H9 (cell line): Measurements from ENCODE around the gene C10orf88. TPM values are rescaled to one million over a fixed set of nuclear protein-coding genes. Genes with fewer than 3 reads are reported as not detected.

Source experiments
- DNase-seq: peaks from one replicate; pipeline ENCODE4 v3.0.0-alpha.2; 2017
- H2AFZ ChIP-seq: one replicate; pipeline ENCODE4 v1.6.1; 2013; ENCODE audit warnings: mild to moderate bottlenecking, low read length, control low read depth, moderate library complexity
- H2AK5ac ChIP-seq: 2 replicates; pipeline ENCODE4 v1.6.1; 2013; ENCODE audit warnings: low read length, control low read depth, mixed read lengths; ENCODE audit not compliant: insufficient read length
- H2BK120ac ChIP-seq: one replicate; pipeline ENCODE4 v1.6.1; 2013; ENCODE audit warnings: low read depth, mild to moderate bottlenecking, low read length, control low read depth, inconsistent platforms; ENCODE audit not compliant: poor library complexity, severe bottlenecking
- H2BK12ac ChIP-seq: 2 replicates; pipeline ENCODE4 v1.6.1; 2013; ENCODE audit warnings: low read length, control low read depth, mixed read lengths, low read depth; ENCODE audit not compliant: insufficient read length
- H2BK15ac ChIP-seq: 2 replicates; pipeline ENCODE4 v1.6.1; 2013; ENCODE audit warnings: low read depth, low read length, control low read depth
- H2BK20ac ChIP-seq: one replicate; pipeline ENCODE4 v1.6.1; 2013; ENCODE audit warnings: low read depth, mild to moderate bottlenecking, low read length, control low read depth, inconsistent platforms; ENCODE audit not compliant: poor library complexity, severe bottlenecking
- H2BK5ac ChIP-seq: 2 replicates; pipeline ENCODE4 v1.6.1; 2013; ENCODE audit warnings: low read length, control low read depth, mixed read lengths; ENCODE audit not compliant: insufficient read length
- H3K14ac ChIP-seq: 2 replicates; pipeline ENCODE4 v1.6.1; 2013; ENCODE audit warnings: low read length, control low read depth; ENCODE audit not compliant: insufficient read depth
- H3K18ac ChIP-seq: 2 replicates; pipeline ENCODE4 v1.6.1; 2013; ENCODE audit warnings: low read depth, mild to moderate bottlenecking, mixed read lengths, low read length, control low read depth; ENCODE audit not compliant: insufficient read length
- H3K23ac ChIP-seq: 2 replicates; pipeline ENCODE4 v1.6.1; 2013; ENCODE audit warnings: low read length, control low read depth, mixed read lengths, low read depth; ENCODE audit not compliant: insufficient read length
- H3K23me2 ChIP-seq: 2 replicates; pipeline ENCODE4 v1.6.1; 2013; ENCODE audit warnings: low read depth, mild to moderate bottlenecking, mixed read lengths, low read length, control low read depth; ENCODE audit not compliant: insufficient read length, poor library complexity, severe bottlenecking
- H3K27ac ChIP-seq: 2 replicates; pipeline ENCODE4 v1.5.1; 2013; ENCODE audit warnings: low read length, control low read depth, mixed read lengths, low read depth; ENCODE audit not compliant: insufficient read length
- H3K27me3 ChIP-seq: 2 replicates; pipeline ENCODE4 v1.6.1; 2013; ENCODE audit warnings: low read length, control low read depth, inconsistent platforms; ENCODE audit not compliant: insufficient read depth
- H3K4ac ChIP-seq: 2 replicates; pipeline ENCODE4 v1.6.1; 2013; ENCODE audit warnings: low read depth, mild to moderate bottlenecking, control low read depth, inconsistent platforms, low read length, moderate library complexity
- H3K4me1 ChIP-seq: 2 replicates; pipeline ENCODE4 v1.6.1; 2013; ENCODE audit warnings: low read length, control low read depth, inconsistent platforms; ENCODE audit not compliant: insufficient read depth
- H3K4me2 ChIP-seq: 2 replicates; pipeline ENCODE4 v1.6.1; 2013; ENCODE audit warnings: low read length, control low read depth, mixed read lengths; ENCODE audit not compliant: insufficient read length, insufficient read depth
- H3K56ac ChIP-seq: 2 replicates; pipeline ENCODE4 v1.6.1; 2013; ENCODE audit warnings: low read depth, mild to moderate bottlenecking, mixed read lengths, low read length, control low read depth; ENCODE audit not compliant: insufficient read length
- H3K79me1 ChIP-seq: 2 replicates; pipeline ENCODE4 v1.6.1; 2013; ENCODE audit warnings: low read depth, mild to moderate bottlenecking, moderate library complexity, low read length, control low read depth, inconsistent platforms; ENCODE audit not compliant: insufficient read depth, poor library complexity, severe bottlenecking
- H3K79me2 ChIP-seq: 2 replicates; pipeline ENCODE4 v1.6.1; 2013; ENCODE audit warnings: low read length, control low read depth, inconsistent platforms; ENCODE audit not compliant: insufficient read depth
- H3K9ac ChIP-seq: 2 replicates; pipeline ENCODE4 v1.6.1; 2013; ENCODE audit warnings: low read length, control low read depth, mixed read lengths; ENCODE audit not compliant: insufficient read length; ENCODE audit errors: extremely low read depth
- H3K9me3 ChIP-seq: one replicate; pipeline ENCODE4 v1.6.1; 2013; ENCODE audit warnings: low read depth, low read length, inconsistent platforms; ENCODE audit not compliant: control insufficient read depth
- H3T11ph ChIP-seq: one replicate; pipeline ENCODE4 v1.6.1; 2013; ENCODE audit warnings: mild to moderate bottlenecking, low read length, control low read depth, inconsistent platforms
- H4K20me1 ChIP-seq: one replicate; pipeline ENCODE4 v1.6.1; 2013; ENCODE audit not compliant: control insufficient read depth, insufficient read length, insufficient read depth
- H4K5ac ChIP-seq: 2 replicates; pipeline ENCODE4 v1.6.1; 2013; ENCODE audit warnings: low read depth, mild to moderate bottlenecking, mixed read lengths, low read length, control low read depth; ENCODE audit not compliant: insufficient read length
- H4K8ac ChIP-seq: replicated peaks from 2 replicates; pipeline ENCODE4 v1.6.1; 2013; ENCODE audit warnings: low read length, control low read depth, mixed read lengths, low read depth; ENCODE audit not compliant: insufficient read length
- H4K91ac ChIP-seq: 2 replicates; pipeline ENCODE4 v1.6.1; 2013; ENCODE audit warnings: low read depth, mild to moderate bottlenecking, moderate library complexity, mixed read lengths, low read length, control low read depth; ENCODE audit not compliant: insufficient read length
- H3K27ac Mint-ChIP-seq, 3 experiments: 2 replicates in 2 of 3; 3 replicates in 1 of 3; pipeline ENCODE4 v1.8.0; 2020 to 2021; ENCODE audit warnings: mixed read lengths in 3 of 3, mild to moderate bottlenecking in 1 of 3, moderate library complexity in 1 of 3
- H3K27me3 Mint-ChIP-seq: 2 replicates; pipeline ENCODE4 v1.8.0; 2021; ENCODE audit warnings: low read depth, mild to moderate bottlenecking, moderate library complexity, mixed read lengths
- H3K36me3 Mint-ChIP-seq, 3 experiments: 2 replicates in 2 of 3; 3 replicates in 1 of 3; pipeline ENCODE4 v1.8.0; 2020 to 2021; ENCODE audit warnings: low read depth in 3 of 3, mixed read lengths in 3 of 3; ENCODE audit not compliant: insufficient read depth in 1 of 3
- H3K4me1 Mint-ChIP-seq, 2 experiments: 2 replicates each; pipeline ENCODE4 v1.8.0; 2020; ENCODE audit warnings: mixed read lengths in 2 of 2
- H3K4me3 Mint-ChIP-seq, 2 experiments: 2 replicates in 1 of 2; 3 replicates in 1 of 2; pipeline ENCODE4 v1.8.0; 2020 to 2021; ENCODE audit warnings: mild to moderate bottlenecking in 2 of 2, mixed read lengths in 2 of 2, moderate library complexity in 1 of 2
- H3K9me3 Mint-ChIP-seq, 2 experiments: 2 replicates in 1 of 2; 3 replicates in 1 of 2; pipeline ENCODE4 v1.8.0; 2020; ENCODE audit warnings: mild to moderate bottlenecking in 2 of 2, mixed read lengths in 2 of 2, moderate library complexity in 1 of 2
- WGBS: extraction: QIAGEN DNeasy Blood & Tissue Kit; methylation state at CpG from one replicate; pipeline ENCODE4 v1.1.7; 2013; ENCODE audit warnings: missing lambda C conversion rate, low lambda C conversion rate, mixed read lengths; ENCODE audit not compliant: insufficient read length; ENCODE audit errors: extremely low coverage; 5-methylcytosine and 5-hydroxymethylcytosine counted together
- total RNA-seq: library from RNA; stranded (reverse); gene quantifications from 2 replicates; pipeline ENCODE4 v1.2.1, GENCODE V29; 2021
- TF ChIP-seq, protein P1 (sequence below): fragments of 200-600 bp; sonication (generic); conservative IDR thresholded peaks from 3 replicates; pipeline ENCODE4 v1.8.0; 2021; ENCODE audit warnings: antibody characterized with exemption, mild to moderate bottlenecking

C10orf88 gene
- total RNA-seq, 1 experiment from 2014 or later, result 11.7 TPM

DNA sequence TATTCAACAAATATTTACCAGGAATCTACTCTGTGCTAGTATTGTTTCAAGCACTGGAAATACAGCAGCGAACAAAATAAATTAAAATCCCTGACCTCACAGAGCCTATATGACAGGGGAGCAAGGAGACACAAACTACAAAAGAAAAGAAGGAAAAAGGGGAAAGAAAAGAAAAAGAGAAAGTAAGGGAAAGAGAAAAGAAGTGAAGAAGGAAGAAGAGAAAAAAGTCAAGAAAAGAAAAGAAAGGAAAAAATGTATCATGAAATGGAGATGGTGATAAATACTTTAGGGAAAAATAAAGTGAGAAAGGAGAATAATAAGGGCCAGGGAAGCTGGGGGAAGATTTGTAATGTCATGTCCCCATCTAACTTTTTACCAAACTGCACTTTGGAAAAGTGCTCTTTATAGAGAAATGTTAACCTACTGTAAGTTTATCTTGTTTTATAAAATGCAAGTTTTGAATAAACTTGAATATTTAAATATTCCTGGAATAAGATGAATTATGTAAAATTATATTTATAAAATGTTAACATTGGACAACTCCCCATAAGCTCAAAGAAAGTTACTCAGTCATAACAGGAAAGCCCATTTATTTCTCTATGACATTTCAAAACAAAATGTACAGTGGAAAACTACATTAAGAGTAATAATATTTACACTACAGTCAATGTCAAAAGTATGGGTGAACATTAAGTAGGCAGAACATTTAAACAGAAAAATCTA, 14.7 kb downstream of the C10orf88 start:
- Mint-ChIP-seq H3K36me3 (peaks cover 17 to 29% (median 22%) of the 10 kb centered on the region in 3 experiments), H3K4me1 (no peaks in the 10 kb centered on the region), H3K9me3 (peaks cover 0 to 4% of the 10 kb centered on the region in 2 experiments; a peak in 2 of 5 replicates), H3K27me3 (no peaks in the 10 kb centered on the region), H3K4me3 (no peak overlapping the region), H3K27ac (peak overlapping the region in 1 of 3 experiments; percentile 13; a peak in 1 of 7 replicates)
- Histone ChIP-seq H3K23me2 (no peaks in the 10 kb centered on the region), H3K27ac (no peak overlapping the region), H2BK15ac (no peak overlapping the region), H3K79me2 (no peaks in the 10 kb centered on the region), H3K4me1 (no peaks in the 10 kb centered on the region), H4K5ac (no peak overlapping the region), H2AK5ac (no peak overlapping the region), H3K18ac (no peak overlapping the region), H3K56ac (no peak overlapping the region), H4K91ac (no peak overlapping the region), H2AFZ (no peak overlapping the region), H3K14ac (no peak overlapping the region), H3K4me2 (no peak overlapping the region), H3T11ph (no peak overlapping the region), H3K4ac (no peak overlapping the region), H4K8ac (no peak overlapping the region), H2BK5ac (no peak overlapping the region), H3K9ac (no peak overlapping the region), H3K27me3 (no peaks in the 10 kb centered on the region), H3K79me1 (no peaks in the 10 kb centered on the region), H2BK12ac (no peak overlapping the region), H3K23ac (no peak overlapping the region), H3K9me3 (no peaks in the 10 kb centered on the region), H2BK20ac (no peak overlapping the region), H2BK120ac (no peak overlapping the region), H4K20me1 (no peaks in the 10 kb centered on the region)
- TF ChIP-seq, protein P1, sequence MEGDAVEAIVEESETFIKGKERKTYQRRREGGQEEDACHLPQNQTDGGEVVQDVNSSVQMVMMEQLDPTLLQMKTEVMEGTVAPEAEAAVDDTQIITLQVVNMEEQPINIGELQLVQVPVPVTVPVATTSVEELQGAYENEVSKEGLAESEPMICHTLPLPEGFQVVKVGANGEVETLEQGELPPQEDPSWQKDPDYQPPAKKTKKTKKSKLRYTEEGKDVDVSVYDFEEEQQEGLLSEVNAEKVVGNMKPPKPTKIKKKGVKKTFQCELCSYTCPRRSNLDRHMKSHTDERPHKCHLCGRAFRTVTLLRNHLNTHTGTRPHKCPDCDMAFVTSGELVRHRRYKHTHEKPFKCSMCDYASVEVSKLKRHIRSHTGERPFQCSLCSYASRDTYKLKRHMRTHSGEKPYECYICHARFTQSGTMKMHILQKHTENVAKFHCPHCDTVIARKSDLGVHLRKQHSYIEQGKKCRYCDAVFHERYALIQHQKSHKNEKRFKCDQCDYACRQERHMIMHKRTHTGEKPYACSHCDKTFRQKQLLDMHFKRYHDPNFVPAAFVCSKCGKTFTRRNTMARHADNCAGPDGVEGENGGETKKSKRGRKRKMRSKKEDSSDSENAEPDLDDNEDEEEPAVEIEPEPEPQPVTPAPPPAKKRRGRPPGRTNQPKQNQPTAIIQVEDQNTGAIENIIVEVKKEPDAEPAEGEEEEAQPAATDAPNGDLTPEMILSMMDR, result no peak
- no CpG with 5 or more reads among the region's 1 CpG for WGBS
- no peak for DNase-seq
